HG03520 (cell line): ENCODE data around the gene BASP1.
"Not testable (repeated sequence)": the region's sequence is repeated elsewhere in the genome, so short reads cannot be mapped to it uniquely, and the experiment has no call there.

Experiments
- ATAC-seq: cut with Tn5 transposase; IDR thresholded peaks from one replicate; pipeline ENCODE4 v1.9.1; 2021; ENCODE audit warnings: mild to moderate bottlenecking, moderate library complexity; ENCODE audit not compliant: unreplicated experiment

The BASP1 gene

DNA sequence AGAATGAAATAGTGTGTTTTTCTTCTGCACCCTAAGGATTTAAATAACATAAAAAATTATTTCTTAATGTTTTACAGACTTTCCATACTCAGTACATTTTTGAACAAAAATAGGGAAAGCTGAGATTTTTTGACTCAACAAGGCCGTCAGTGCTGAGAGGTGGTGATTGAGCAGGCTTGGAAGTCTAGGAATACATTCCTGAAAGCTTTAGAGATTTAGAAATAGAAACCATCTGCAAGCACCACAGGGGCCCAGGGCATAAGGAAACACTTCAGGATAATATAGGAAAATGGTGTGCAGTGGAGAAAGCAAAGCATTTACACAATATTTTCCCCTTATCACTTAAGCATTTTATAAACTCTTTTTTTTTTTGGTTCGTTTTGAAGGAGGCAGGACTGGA is 5.2 kb downstream of the BASP1 start:
- no peak for ATAC-seq

- ATAC-seq, result peak; percentile 39
Observed at GRCh38 chr5:17223367-17224185, 6.1 kb downstream of the BASP1 start.

DNA sequence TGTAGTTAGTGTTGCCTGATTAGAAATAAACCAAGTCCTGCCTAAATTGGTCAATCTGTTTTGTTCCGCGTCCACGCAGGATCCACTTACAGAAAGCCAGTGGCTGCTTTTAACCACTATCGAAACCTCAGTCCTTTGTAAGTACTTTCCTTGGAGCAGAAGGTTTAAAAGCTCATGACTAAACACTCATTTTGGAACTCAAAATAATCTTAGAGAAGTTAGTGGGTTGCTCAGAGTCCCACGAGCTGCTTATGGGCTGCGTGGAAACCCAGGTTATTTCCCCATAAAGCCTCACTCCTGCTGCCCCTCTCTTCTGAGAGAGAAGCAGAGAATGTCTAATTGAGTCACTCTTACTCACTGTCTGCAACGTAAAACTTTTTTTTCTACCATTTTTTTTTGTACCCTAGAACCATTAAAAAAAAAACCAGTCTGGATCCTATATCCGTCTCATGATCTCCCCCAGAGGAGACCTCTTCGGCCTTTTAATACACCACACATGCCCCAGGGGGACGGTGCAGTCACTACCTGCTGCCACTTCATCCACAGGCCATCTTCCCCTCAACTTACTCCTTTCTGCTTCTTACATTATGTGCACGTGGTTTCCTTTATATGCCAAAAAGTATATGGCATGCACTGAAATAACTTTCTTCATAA is 7.6 kb downstream of the BASP1 start:
- peak; percentile 47 for ATAC-seq

DNA sequence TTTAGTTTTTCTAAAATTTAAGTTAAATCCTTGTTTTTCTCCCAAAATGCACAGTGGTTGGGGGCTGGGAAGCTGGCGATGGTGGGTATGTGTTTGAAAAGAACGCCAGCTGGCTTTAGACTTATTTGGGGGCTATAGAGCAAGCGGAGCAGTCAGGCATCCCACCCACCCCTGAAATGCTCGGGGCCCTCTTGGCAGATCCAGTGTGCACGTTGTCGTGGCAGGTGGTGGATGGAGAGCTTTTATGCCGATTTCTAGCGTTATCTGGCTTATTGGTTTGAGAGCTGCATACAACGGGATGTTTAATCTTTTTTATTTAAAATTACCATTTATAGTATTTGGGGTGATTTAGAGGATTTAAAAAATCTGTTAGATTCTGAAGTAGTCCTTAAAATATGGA is 8.1 kb downstream of the BASP1 start:
- ATAC-seq, result no peak

DNA sequence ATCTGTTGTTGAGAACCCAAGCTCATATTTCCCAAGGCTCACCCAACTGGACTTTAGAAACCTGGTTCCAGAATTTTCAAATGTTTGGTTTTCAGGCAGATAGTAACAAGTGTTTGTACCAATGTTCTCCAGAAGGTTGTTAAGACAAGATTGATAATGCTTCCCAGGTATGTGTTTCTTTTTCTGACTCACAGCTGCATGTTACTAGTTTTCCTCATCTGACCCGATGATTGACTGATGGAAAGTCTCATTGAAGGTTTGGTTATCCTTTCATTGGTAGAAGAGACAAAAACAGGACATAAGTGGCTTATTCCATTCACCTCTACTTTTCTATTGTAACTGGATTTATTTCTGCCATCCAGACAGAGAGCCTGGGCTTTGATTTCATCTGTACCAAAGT is 10.4 kb downstream of the BASP1 start:
- ATAC-seq, result no peak

- ATAC-seq, result peak; percentile 52
Observed at GRCh38 chr5:17228821-17229291, 11.4 kb downstream of the BASP1 start.

DNA sequence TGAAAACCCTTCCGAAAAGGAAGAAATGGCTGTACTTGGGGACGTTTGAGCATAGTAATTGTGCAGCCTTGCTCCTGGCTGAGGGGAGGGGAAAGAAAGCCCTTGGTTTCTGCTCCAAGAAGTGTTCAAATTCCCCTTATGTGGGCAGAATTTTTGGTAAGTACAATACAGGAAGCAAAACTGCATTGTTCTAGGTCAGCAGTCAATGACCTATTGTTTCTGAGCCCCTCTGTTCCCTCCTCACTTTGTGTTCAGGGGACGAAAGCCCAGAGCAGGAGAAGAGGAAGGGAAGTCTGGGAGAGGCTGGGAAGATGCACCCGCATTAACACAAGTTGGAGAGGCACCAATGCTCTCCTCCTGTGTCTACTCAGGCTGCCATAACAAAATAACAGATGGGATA is 11.9 kb downstream of the BASP1 start:
- peak; percentile 17 for ATAC-seq

DNA sequence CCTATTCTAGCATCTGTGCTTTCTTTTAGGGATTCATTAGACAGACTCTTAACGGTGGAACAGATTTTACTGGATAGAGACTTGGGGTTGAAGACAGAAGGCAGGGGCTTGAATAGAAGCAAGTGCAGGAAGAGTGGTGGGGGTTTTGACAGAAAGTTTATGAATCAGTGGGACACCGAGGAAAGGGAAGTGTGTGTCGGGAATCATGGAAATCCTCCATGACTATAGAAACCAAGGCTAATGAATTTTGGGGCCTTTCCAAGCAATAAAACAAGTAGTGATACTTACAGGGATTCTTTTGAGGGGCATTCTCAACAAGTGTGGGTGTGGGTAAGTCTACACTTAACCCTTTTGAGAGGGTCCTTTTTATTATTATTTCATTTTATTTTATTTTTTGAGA is 12.8 kb downstream of the BASP1 start:
- no peak for ATAC-seq

DNA sequence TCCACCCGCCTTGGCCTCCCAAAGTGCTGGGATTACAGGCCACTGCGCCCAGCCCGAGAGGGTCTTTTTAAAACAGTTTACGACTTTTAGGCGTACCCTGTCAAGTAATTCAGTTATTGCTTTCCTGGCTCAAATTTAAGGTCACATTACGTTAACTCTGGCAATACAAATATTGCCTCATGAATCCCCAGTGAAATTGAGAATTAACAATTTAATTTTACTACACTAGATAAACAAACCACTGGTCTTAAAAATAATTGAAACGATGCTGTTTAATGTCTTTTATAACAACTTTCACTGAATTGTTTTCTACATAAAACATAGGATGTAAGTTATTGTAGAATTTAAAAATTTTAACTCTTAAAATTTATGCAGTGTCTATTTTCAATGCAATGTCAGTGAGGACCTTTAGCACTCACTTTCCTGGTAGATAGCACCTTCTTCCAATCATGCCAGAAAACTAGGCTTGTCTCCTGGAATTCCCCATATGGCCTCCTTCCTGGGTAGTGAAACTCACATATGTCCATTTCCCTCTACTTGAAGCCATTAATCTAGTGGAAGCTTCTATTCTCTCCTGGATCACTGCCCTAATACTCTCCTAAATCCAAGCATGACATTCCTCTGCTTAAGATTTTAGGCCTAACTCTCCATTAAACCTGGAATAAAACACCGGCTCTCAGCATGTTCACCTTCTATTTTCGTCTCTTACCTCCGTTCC is 13.5 kb downstream of the BASP1 start:
- no peak for ATAC-seq

DNA sequence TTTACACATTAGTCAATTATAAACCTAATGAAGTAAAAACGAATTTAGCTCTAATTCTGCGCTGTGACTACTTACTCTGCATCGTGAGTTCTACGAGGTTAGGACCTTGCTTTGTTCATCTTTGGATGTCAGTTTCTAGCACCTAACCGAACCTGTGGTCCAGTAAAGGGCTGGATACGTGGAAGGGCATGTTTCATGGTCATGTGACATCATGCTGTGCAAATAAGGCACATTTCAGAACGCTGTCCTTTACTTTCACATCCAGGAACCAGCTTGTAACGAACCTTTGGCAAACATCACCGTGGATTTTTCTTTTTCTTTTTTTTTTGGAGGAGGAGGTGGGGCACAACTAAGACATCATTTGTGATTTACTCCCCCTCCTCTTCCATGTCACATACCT is 15.0 kb downstream of the BASP1 start:
- ATAC-seq, result no peak

DNA sequence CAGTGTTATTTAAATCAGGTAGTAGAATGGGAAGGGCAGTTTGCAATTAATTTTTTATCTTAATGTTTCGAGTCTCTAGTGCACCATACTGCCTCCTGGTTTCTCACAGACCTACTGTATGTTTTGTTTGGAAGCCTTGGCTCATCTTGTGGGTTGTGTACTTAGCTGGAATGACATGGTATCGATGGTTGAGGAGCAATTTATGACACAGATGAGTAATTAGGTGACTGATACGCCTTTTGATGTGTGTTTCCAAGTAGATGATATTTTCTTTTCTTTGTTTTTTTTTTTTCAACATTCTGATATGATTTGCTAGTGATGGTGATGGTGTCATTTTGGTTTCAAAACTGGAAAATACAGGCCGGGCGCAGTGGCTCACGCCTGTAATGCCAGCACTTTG is 16.1 kb downstream of the BASP1 start:
- no peak for ATAC-seq

GRCh38 chr5:17234374-17234773 is 16.9 kb downstream of the BASP1 start:
- no peak for ATAC-seq

DNA sequence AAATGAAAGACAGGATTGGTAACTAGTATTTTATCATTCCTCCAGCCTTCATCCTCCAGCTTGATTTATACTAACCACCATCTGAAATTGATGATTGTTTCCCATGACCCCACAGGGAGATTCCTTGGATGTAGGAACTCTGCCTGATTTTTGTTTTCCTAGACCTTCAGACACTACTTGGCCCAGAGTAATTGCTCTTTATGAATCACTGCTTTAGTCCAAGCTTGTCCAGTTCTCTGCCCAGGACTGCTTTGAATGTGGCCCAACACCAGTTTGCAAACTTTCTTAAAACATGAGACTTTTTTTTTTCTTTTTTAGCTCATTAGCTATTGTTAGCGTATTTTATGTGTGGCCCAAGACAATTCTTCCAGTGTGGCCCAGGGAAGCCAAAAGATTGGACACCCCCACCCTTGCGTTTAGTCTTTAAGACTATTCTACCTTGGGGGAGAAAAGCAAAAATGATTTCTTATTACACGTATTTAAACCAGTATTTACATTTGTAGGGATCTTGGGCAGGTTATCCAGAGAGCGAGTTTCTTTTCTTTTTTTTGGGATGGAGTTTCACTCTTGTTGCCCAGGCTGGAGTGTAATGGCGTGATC is 18.4 kb downstream of the BASP1 start:
- no peak for ATAC-seq

GRCh38 chr5:17238521-17239041 is 21.1 kb downstream of the BASP1 start:
- no peak for ATAC-seq

DNA sequence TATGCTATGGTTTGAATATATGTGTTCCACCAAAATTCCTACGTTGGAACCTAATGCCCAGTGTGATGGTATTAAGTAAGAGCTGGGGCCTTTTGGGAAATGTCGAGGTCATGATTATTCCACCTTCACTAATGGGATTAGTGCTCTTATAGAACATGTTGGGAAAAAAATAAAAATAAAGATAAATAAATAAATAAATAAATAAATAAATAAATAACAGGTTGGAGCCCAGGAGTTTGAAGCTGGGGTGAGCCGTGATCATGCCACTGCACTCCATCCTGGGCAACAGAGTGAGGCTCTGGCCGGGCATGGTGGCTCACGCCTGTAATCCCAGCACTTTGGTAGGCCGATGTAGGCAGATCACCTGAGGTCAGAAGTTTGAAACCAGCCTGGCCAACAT is 22.5 kb downstream of the BASP1 start:
- ATAC-seq, result no peak

- no peak for ATAC-seq
Observed at GRCh38 chr5:17240487-17240886, 23.1 kb downstream of the BASP1 start.

DNA sequence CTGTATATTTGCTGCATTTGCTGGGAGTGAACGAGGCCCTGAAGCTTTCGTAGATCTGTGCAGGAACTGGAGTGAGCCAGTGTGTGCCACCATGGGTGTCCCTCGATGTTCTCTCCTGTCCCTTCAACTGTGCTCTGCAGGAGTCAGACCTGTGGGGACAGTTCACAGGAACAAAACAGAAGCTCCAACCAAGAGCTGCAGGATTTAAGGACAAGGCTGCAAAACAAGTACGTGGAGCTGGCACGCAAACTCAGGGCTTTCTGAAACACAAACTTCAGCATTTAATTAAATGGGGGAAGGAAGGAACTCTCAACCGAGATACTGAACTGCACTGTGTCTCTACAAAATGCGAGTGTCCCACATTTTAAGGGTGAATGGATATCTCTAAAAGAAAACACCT is 24.2 kb downstream of the BASP1 start:
- no peak for ATAC-seq

DNA sequence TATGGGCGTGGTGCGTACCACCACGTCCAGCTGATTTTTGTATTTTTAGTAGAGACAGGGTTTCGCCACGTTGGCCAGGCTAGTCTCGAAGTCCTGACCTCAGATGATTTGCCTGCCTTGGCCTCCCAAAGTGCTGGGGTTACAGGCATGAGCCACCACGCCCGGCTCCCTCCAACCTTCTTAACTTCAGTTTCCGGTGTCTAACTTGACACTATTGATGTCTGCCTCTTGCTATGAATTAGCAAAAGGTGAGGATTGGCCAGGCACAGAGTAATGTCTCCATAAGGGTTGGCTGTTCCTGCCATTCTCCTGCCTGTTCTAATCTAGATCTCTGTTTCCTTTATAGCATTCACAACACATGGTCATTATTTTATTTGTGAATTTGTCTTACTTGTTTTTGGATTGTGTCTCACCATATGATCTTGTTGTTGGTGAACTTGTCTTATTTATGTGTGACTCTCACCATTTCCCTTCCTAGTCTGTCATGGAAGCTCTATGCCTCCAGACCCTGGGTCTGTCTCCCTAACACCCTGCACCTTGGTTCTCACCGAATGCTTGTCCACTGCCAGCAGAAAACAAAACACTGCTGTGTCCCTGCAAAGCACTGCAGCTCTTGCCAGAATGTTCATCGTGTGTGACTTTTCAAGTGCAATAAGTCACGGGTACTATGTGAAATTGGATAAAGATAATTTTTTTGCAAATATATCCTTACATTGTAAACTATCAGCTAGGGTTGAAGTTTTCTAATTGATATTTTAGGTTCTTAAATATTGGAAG is 26.0 kb downstream of the BASP1 start:
- ATAC-seq, result no peak

GRCh38 chr5:17249029-17249634 is 31.7 kb downstream of the BASP1 start:
- ATAC-seq, result no peak

DNA sequence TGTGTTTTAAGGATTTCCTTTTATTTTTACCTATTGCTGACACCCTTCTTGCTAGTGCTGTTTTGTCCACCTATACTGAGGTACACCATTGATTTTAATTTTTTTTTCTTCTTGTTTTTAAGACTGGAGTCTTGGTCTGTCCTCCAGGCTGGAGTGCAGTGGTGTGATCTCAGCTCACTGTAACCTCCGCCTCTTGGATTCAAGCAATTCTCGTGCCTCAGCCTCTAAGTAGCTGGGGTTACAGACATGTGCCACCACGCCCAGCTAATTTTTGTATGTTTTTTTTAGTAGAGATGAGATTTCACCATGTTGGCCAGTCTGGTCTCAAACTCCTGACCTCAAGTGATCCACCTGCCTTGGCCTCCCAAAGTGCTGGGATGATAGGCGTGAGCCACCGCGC is 32.4 kb downstream of the BASP1 start:
- not testable (repeated sequence) for ATAC-seq
